Medulla oblongata (tissue), 1 donor: ENCODE results near the gene ZSCAN2.
"Not testable (repeated sequence)": the region's sequence is repeated elsewhere in the genome, so short reads cannot be mapped to it uniquely, and the experiment has no call there.

Experiments used
- DNase-seq: peaks from one replicate; pipeline ENCODE4 v3.0.0-alpha.2; 2015; ENCODE audit errors: extremely low spot score

Gene ZSCAN2

GRCh38 chr15:84600687-84601554 lies at the start of gene ZSCAN2:
Gene ZSCAN2 (plus strand): TSS chr15:84601009. CDS start chr15:84603928, 2,919 bp downstream.
- peak; percentile 98 for DNase-seq

DNA sequence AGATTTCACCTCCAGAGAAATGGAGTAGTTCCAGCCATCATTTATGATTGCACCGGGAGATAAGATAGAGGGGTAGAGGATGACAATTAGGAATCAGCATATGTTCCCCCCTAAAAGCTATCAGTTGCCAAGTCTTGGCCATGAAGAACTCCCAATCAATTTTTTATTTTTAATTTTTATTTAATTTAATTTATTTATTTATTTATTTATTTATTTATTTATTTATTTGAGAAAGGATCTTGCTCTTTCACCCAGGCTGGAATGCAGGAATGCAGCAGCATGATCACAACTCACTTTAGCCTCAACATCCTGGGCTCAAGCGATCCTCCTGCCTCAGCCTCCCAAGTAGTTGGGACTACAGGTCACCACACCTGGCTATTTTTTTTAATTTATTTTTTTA lies 49.2 kb upstream of the ZSCAN2 start:
- DNase-seq: not testable (repeated sequence)

GRCh38 chr15:84552896-84553295 lies 47.9 kb upstream of the ZSCAN2 start:
- DNase-seq: no peak

GRCh38 chr15:84556690-84557089 lies 44.1 kb upstream of the ZSCAN2 start:
- not testable (repeated sequence) for DNase-seq

- not testable (repeated sequence) for DNase-seq
These were observed 32.8 kb upstream of the ZSCAN2 start for GRCh38 chr15:84568021-84568420.

DNA sequence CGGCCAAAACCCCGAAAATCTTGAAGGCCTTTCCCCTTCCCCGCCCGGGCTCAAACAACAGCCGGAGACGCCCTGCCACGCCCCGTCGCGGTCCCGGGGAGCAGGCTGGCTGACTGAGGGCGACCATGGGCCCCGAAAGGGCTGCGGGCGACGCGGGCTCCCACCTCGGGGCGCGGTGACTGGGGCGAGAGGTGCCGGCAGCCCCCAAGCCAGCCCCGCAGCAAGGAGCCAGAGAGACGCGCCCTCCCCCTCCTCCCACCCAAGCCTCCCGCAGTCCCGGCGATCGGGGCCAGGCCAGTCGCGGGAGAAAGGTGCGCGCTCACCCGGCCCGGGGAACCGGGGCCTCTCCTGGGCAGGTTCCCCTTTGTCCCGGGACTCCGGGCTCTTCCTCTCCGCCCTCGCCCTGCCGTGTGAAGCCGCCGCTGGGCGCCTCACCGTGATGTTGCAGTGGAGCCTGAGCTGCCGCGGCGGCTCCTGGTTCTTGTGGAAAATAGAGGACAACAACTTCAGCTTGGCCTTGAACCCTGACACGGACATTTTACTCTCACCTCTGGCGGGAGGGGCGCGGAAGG lies 30.6 kb upstream of the ZSCAN2 start:
- peak; percentile 17 for DNase-seq

- no peak for DNase-seq
These were observed 28.6 kb upstream of the ZSCAN2 start for GRCh38 chr15:84572231-84572630.

DNA sequence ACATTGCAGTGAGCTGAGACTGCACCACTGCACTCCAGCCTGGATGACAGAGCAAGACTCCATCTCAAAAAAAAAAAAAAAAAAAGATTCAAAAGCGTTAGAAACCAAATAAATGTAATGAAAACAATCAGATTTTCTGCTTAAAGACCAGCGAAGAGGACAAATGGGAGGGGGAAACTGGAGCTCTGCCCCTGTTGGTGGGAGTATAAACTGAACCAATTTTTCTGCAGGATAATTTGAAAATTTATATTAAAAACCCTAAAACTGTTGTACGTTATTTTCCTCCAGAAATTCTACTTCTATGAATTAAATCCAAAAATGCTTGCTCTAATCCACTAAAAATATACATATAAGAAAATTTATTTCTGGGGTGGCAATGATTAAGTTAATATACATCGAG lies 25.3 kb upstream of the ZSCAN2 start:
- no peak for DNase-seq

DNA sequence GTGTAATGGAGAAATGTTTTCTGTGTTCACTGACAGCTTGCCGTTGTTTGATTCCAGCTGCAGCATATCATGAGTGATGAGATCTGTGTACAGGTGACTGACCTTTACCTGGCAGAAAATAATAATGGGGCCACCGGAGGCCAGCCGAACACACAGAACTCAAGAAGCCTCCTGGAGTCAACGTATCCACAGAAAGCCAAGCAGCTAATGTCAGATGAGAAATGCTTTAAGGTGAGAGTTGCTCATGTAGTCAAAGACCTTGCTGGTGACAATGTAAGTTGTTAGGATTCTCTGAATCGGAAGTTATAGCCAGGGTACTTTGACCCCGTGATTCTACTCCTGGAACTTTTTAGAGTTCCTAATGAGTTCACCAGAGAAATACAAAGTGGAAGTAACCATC lies 22.9 kb upstream of the ZSCAN2 start:
- not testable (repeated sequence) for DNase-seq

DNA sequence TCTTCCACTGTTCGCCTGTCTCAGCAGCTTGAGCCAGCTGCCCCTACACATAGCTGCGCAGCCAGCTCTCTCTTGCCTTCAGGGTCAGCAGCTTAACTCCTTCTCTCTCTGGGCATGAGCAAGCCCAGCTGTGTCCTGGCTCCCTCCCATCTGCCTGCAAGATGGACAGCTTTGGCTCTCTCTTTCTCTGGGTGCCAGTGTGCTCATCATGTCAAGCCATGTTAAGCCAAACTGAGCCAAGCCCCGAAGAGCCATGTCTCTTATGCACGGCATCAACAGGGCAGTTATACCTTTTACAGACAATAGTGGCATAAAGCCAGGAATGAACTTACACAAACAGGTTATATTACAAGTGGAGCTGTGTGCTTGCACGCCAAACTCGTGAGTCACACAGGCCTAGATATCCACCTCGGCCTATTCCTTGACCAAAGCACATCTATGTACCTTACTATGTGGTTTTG lies 21.5 kb upstream of the ZSCAN2 start:
- not testable (repeated sequence) for DNase-seq

DNA sequence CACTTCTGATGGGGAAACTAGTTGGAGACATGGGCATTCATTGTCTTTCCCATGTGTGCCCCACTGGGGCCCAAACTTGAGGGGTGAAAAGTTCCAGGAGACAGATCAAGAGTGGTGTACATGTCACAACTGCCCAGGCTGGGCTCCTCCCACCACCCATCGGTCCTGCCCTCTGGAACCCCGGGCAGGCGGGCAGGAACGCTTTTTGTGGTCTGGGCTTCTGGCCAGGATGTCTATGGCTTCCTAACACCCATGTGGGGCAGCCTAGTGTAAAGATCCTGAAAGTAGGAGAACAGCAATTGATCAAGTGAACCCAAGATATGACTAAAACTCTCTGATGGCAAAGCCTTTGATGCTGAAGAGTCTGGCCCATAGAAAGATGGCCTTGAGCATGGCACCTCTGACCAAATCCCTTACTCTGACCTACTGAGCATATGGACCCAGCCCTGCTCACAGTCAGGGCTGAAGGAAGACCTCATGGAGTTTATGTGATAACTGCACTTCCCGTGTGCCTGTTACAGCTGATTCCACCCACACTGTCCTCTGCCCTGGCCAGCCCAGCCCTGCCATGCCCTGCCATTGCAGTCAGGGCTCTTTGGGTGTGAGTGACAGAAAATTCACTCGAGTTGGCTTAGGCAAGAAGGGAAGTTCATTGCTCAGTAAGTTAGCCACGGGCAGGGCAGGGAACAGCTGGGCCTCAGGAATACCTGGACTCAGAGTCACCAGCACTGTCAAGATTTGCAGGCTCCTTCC lies 19.0 kb upstream of the ZSCAN2 start:
- not testable (repeated sequence) for DNase-seq

DNA sequence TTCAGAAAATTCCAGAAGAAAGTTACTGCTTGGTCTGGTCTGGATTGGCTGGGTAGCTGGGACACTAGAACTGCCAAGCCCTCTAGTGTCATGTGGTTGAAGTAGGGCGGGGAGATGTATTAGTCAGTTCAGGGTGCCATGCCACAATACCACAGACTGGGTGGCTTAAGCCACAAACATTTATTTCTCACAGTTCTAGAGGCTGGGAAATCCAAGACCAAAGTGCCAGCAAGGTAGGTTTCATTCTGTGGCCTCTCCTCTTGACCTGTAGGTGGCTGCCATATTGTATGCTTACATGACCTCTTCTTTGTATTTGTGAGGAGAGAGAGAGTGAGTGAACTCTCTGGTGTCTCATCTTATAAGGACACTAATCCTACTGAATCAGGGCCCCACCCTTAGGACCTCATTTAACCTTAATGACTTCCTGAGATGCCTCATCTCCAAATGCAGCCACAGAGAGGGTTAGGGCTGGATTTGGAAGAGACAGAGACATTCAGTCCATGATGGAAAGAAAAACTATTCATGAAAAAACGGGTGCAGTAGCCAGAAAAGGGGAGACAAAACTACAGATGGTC lies 18.1 kb upstream of the ZSCAN2 start:
- DNase-seq: no peak

DNA sequence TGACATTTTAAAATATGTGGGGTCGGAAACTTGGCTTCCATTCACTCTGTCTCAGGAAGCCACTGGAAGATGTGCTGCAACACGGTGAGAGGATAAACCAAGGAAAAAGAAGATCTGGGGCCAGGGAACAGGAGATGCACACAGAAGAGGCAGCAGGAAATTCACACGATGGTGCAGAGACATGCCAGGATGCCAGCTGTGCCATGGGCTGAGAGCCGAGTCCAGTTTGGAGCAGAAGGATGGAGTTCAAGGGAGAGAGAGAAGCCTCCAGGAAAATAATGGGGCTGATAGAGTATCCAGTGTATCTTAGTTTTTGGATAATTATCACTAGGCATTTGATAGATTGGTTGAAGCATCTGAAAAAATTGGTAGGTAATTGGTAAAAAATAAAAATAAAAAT lies 16.9 kb upstream of the ZSCAN2 start:
- DNase-seq: not testable (repeated sequence)

- DNase-seq: no peak
These were observed 14.1 kb upstream of the ZSCAN2 start for GRCh38 chr15:84586696-84587095.

DNA sequence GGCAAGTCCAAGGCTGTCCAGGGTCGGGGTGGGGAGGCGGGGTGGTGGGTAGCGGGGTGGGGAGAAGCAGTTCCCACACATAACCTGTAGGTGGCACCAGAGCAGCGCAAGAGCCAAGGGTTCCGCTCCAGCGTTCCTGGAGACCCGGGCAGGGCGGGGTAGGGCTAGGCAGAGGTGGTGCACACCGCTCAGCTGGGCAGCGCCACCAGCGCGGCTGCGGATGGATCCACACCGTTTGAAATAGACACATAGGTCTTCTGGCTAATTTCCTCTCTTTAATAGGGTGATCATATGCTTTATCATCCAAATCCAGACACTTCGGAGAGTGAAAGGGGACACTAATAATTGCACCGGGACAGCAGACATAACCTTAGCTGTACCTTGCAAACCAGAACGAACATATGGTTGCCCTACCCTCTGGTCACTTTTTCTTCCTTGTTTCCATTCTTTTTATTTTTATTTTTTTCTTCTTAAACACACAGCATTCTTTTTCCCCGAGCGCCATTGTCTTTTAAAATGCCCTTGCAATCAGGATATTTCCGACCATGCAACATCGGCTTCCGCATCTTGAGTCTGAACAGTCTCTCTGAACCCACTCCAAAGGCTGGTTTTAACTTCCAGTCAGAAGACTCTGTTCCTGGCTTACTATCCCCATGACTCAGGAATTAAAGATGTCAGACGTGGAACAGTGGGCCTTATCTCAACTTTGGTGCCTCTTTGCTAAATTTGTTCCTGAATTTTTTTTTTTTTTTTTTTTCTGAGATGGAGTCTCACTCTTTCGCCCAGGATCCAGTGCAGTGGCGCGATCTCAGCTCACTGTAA lies 12.5 kb upstream of the ZSCAN2 start:
- DNase-seq: peak; percentile 88

DNA sequence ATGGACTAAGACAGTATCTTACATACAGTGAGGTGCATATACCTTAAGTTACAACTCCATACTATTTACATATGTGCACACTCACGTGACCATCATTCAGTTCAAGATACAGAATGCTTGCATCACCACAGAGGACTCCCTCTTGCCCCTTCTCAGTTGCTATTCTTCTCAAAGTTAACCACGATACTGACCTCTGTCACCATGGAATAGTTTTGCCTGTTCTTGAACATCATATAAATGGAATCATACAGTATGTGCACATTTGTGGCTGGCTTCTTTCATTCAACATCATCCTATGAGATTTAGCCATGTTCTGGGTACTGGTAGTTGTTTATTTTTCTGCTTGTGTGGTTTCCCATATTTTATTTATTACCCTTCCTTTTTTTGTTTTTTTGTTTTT lies 10.4 kb upstream of the ZSCAN2 start:
- no peak for DNase-seq

GRCh38 chr15:84591815-84592214 lies 9.0 kb upstream of the ZSCAN2 start:
- no peak for DNase-seq

DNA sequence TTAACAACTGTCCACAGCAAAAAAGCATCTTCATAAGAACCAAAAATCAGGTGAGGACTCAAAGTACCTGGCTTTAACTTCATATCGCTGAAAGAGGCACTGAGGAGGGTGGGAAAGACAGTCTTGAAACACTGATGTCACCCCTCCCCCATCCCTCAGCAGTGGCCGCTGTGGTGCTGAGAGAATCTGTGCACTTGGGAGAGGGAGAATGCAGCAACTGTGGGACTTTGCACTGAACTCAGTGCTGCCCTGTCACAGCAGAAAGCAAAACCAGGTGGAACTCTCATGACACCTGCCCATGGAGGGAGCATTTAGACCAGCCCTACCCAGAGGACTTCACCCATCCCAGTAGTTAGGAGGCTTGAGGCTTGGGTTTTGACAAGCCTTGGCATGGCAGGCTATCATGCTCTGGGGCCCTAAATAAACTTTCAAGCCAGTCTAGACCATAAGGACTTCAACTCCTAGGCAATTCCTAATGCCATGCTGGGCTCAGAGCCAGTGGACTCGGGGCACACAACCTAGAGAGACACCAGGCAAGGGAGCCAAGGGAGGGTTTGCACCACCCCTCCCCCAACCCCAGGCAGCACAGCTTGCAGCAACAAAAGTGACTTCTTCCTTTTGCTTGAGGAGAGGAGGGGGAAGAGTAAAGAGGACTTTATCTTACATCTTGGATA lies 6.1 kb upstream of the ZSCAN2 start:
- DNase-seq: no peak

- DNase-seq: peak; percentile 23
These were observed 5.1 kb upstream of the ZSCAN2 start for GRCh38 chr15:84595660-84596059.

- DNase-seq: no peak
These were observed 3.5 kb upstream of the ZSCAN2 start for GRCh38 chr15:84597296-84597695.

- DNase-seq: peak; percentile 84
These were observed 2.6 kb upstream of the ZSCAN2 start for GRCh38 chr15:84598250-84598649.
